GM21447 (cell line): Measurements from ENCODE around the gene INKA2.

Experiments
- ATAC-seq: cut with Tn5 transposase; IDR thresholded peaks from one replicate; pipeline ENCODE4 v1.9.1; 2021; ENCODE audit not compliant: unreplicated experiment

Gene INKA2

DNA sequence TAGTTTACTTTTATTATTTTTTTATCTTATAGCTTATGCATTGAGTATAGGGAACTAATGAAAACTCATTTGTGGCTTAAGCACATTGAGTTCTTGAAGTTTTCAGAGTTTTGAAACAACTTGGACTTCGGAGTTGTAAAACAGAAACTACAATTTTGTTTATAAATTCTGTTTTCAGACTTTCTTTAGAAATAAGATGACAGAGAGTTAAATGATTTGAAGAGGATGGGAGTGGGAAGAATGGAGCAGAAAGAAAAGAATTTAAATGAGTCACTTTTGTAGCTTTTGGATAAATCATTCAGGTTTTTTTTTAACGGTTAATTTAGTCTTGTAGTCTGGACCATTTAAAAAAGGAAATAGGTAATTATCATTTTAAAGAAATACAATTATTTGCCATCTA lies 32.3 kb downstream of the INKA2 start:
- no peak for ATAC-seq

DNA sequence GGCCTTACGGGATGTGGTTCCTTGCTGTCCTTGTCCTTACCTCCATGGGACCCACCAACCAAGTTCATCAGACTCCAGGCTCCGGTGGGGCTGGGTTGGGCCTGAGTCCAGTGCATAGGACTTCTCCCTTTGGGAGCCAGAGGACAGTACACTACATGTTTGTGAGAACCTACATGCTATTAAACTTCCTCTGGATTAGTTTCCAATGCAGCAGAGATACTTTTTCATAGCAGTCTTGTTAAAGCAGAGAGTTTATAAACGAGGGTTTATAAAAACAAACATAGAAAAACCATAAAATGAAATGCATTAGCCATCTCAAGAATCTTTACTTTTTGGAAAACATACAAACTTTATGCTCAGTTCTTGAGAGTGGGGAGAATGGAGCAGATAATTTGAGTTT lies 33.4 kb downstream of the INKA2 start:
- ATAC-seq = no peak

DNA sequence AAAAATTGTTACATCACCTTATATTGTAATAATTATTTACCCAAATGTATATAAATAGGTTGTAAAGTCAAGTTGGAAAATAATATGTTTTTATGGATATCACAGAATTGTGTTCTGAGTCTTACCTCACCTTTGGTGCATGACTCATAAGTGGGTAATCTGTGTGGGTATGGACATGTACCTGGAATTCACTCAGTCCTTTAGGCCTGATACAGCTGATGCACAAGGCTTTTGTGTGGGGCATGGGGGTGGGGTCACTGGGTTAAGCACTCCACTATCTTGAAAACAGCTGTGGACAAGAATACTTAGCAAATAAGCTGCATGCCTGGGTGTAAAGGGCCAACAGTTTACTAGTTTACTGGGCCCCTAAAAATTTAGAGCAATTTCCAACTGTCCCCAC lies 34.4 kb downstream of the INKA2 start:
- no peak for ATAC-seq

DNA sequence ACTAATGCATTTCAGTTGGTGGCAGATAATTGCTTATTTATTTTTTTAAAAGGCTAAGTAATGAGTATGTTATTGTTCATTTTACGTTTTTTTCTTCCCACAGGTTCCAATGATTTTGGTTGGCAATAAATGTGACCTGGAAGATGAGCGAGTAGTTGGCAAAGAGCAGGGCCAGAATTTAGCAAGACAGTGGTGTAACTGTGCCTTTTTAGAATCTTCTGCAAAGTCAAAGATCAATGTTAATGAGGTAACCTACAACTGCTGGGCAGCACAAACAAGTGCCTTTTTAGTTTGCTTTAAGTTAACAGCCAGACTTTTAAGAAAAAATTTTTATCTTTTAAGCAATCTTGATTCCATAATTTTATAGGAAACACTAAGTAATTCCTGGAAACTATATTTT lies 35.0 kb downstream of the INKA2 start:
- no peak for ATAC-seq

DNA sequence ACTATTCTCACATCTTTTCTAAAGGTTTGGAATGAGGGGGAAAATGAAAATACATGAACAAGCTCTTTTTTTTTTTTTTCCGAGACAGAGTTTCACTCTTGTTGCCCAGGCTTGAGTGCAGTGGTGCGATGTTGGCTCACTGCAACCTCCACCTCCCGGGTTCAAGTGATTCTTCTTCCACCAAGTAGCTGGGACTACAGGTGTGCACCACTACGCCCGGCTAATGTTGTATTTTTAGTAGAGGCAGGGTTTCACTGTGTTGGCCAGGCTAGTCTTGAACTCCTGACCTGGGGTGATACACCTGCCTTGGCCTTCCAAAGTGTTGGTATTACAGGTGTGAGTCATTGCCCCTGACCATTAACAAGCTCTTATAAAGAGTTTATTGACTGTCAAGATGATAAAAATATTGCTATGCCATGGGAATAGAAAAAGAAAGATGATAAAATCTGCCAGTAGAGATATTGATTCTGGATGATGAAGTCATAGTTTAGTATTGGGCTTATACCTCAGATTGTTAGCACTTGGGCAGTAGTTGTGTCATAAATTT lies 36.6 kb downstream of the INKA2 start:
- no peak for ATAC-seq

DNA sequence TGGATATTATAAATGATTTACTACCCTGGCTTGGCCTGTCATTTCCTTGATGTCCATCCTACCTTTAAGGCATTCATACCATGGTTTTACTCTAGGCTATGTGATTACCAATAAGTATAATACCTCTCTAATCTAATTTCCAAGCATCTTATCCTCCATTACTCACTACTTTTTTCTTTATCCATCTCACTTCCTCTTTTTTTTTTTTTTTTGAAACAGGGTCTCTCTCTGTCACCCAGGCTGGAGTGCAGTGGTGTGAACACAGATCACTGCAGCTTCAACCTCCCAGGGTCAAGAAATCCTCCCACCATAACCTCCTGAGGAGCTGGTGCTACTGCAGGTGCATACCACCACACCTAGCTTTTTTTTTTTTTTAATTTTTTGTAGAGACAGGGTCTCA lies 39.9 kb downstream of the INKA2 start:
- no peak for ATAC-seq

DNA sequence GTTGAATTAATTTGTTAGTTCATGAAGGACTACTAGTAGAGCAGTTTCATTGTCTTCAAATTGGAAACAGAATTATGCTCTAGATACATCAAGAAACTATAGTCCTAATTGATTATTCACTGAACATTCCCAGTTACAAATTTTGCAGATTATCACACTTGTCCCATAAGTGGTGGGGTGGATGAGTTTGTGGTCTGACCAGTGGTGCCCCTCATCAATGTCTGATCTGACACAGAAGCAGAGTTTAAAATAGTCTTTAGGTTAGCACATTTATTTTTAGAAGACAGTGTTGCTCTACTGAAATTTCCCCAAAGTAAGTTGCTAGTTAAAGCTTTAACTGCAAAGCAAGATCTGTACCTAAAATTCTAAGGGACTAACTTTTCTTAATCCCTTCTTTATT lies 42.9 kb downstream of the INKA2 start:
- ATAC-seq = no peak

DNA sequence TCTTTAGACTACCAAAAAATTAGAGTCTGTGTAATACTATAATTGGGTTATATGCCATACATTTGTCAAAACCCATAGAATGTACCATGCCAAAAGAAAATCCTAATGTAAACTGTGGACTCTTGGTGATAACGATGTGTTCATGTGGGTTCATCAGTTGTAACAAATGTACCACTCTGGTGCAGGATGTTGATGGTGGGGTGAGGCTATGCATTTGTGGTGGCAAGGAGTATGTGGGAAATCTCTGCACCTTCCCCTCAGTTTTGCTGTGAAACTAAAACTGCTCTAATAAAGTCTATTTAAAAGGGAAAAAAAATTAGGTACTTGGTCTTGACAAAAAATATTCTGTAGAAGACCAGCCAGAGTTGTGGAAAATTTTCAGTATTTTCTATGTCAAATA lies 43.4 kb downstream of the INKA2 start:
- no peak for ATAC-seq

DNA sequence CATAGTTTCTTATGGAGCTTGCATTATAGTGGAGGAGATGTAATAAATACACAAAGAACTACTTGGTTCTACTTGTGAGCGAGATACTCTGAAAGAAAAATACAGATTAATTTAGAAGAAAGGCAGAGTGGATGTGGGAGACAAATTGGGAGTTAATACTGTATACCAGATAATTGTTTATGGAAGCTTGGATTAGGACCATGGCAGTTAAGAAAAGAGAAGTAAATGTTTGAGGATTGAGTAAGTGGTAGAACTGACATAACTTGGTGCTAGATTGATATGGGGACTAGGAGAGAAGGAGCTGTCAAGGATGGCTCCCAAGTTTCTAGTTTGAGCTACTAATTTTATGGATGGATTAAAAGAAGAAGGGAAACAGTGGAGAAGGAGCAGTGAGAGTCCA lies 47.3 kb downstream of the INKA2 start:
- no peak for ATAC-seq

DNA sequence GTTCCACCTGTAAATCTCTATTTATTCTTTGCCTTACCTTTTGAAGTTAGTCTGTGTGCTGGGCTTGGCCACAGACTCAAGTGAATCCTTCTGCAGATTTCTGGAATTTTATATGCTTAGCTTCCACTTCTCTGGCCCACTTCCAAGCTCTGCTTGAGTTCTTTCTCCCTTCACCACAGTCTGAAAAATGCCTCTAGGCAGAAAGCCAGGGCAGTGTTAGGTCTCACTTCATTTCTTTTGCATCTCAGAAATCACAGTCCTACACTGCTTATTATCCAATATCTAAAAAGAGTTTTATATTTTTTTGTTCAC lies 48.9 kb downstream of the INKA2 start:
- no peak for ATAC-seq
